K562 (cell line): ENCODE data around the gene PIM3. TPM values are rescaled to one million over a fixed set of nuclear protein-coding genes. Genes with fewer than 3 reads are reported as not detected.
A peak's percentile ranks its signal among the peaks of the same experiment; 100 is the strongest.

Source experiments
- CEBPZ ChIP-seq: fragments of 150-350 bp; IDR thresholded peaks from 2 replicates; pipeline ENCODE4 v1.6.1; 2014; ENCODE audit warnings: low read depth, mild to moderate bottlenecking, low read length, borderline replicate concordance
- FOXJ3 ChIP-seq: sonication (generic); formaldehyde crosslinking; IDR thresholded peaks from 2 replicates; pipeline ENCODE4 v1.4.0; 2020; ENCODE audit warnings: mild to moderate bottlenecking, missing genetic modification reagents
- LARP7 ChIP-seq: fragments of 450-650 bp; IDR thresholded peaks from 2 replicates; pipeline ENCODE4 v1.6.1; 2016
- NR1H2 ChIP-seq: sonication (generic); formaldehyde crosslinking; IDR thresholded peaks from 2 replicates; pipeline ENCODE4 v1.4.0; 2020; ENCODE audit warnings: mild to moderate bottlenecking, missing genetic modification reagents
- POLR2G ChIP-seq: fragments of 200-400 bp; formaldehyde crosslinking; IDR thresholded peaks from 2 replicates; pipeline ENCODE4 v1.6.1; 2017; ENCODE audit warnings: low read depth, mild to moderate bottlenecking, antibody characterized with exemption, low read length, moderate library complexity
- PTTG1 ChIP-seq: fragments of 450-650 bp; IDR thresholded peaks from 2 replicates; pipeline ENCODE4 v1.6.1; 2016; ENCODE audit warnings: low read depth, mild to moderate bottlenecking, missing genetic modification characterization, missing compliant biosample characterization
- ZBED1 ChIP-seq: IDR thresholded peaks from 2 replicates; pipeline ENCODE4 v1.6.1; 2014
- ZNF347 ChIP-seq: fragments of 450-650 bp; formaldehyde crosslinking; IDR thresholded peaks from 2 replicates; pipeline ENCODE4 v1.4.0; 2020; ENCODE audit warnings: low read depth, mild to moderate bottlenecking, moderate library complexity
- polyA plus RNA-seq, 8 experiments: library from polyadenylated mRNA; depleted of rRNA in 4 of 8; stranded (reverse) in 5 of 8; unstranded in 3 of 8; fragments of >200 nt; fragmentation: Nextera tagmentation in 2 of 8; fragmentation: Illumina TruSeq in 1 of 8; extraction: Ambion mirVana in 2 of 8; extraction: Trizol in 1 of 8; gene quantifications; 2 replicates each; pipeline versions ENCODE4 v1.2.1 to v1.2.3, GENCODE V29; 2011 to 2014; ENCODE audit warnings: inconsistent platforms in 1 of 8, missing spikeins in 1 of 8
- total RNA-seq, 7 experiments: library from RNA; depleted of rRNA in 6 of 7; stranded (reverse); fragments of >200 nt in 6 of 7; fragmentation: Illumina TruSeq in 2 of 7; extraction: Trizol in 2 of 7; gene quantifications; 2 replicates each; pipeline versions ENCODE4 v1.2.1 to v1.2.3, GENCODE V29; 2011 to 2021; ENCODE audit warnings: low replicate concordance in 1 of 7
- TF ChIP-seq, protein P1 (sequence below), 2 experiments: fragments of 450-650 bp in 1 of 2; IDR thresholded peaks; 2 replicates each; pipeline ENCODE4 v1.6.1; 2011 to 2017; ENCODE audit warnings: low read depth in 2 of 2, antibody characterized with exemption in 1 of 2, borderline replicate concordance in 1 of 2, low read length in 1 of 2, mild to moderate bottlenecking in 1 of 2, mixed read lengths in 1 of 2; ENCODE audit not compliant: control insufficient read depth in 1 of 2

The PIM3 gene
- total and polyA plus RNA-seq, 9 of the 15 experiments (the other 6 are each of a cell fraction or from before 2014, with no cell fraction given) = 0.24 to 40.5 (median 5.3) TPM

GRCh38 chr22:49928555-49929210, 31.9 kb upstream of the PIM3 start (continued):
- TF ChIP-seq, protein P1, sequence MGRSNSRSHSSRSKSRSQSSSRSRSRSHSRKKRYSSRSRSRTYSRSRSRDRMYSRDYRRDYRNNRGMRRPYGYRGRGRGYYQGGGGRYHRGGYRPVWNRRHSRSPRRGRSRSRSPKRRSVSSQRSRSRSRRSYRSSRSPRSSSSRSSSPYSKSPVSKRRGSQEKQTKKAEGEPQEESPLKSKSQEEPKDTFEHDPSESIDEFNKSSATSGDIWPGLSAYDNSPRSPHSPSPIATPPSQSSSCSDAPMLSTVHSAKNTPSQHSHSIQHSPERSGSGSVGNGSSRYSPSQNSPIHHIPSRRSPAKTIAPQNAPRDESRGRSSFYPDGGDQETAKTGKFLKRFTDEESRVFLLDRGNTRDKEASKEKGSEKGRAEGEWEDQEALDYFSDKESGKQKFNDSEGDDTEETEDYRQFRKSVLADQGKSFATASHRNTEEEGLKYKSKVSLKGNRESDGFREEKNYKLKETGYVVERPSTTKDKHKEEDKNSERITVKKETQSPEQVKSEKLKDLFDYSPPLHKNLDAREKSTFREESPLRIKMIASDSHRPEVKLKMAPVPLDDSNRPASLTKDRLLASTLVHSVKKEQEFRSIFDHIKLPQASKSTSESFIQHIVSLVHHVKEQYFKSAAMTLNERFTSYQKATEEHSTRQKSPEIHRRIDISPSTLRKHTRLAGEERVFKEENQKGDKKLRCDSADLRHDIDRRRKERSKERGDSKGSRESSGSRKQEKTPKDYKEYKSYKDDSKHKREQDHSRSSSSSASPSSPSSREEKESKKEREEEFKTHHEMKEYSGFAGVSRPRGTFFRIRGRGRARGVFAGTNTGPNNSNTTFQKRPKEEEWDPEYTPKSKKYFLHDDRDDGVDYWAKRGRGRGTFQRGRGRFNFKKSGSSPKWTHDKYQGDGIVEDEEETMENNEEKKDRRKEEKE (IDR thresholded peaks at IDR 0.05; ENCODE audit: borderline replicate concordance in 1 of 2, control insufficient read depth in 1 of 2, low read depth in 2 of 2, low read length in 1 of 2) = no peak
- TF ChIP-seq POLR2G = peak; percentile 23; the same call in 1 of the 2 replicates
- no peak for TF ChIP-seq NR1H2
- TF ChIP-seq PTTG1 (tag) = no peak
- no peak for TF ChIP-seq ZNF347 (CRISPR knock-in tag)
- TF ChIP-seq FOXJ3 (CRISPR knock-in tag) = no peak
- TF ChIP-seq CEBPZ = no peak
- TF ChIP-seq LARP7 = no peak
- TF ChIP-seq ZBED1 = no peak
